Astrocyte (in vitro differentiated cells and primary cell): Measurements from ENCODE around the gene APP.

Experiments used
- EZH2 ChIP-seq: IDR thresholded peaks from 2 replicates; pipeline ENCODE4 v1.6.1; 2012; ENCODE audit warnings: mild to moderate bottlenecking, low read length, inconsistent platforms; ENCODE audit not compliant: insufficient read depth
- TF ChIP-seq, protein P1 (sequence below): IDR thresholded peaks from 2 replicates; pipeline ENCODE4 v1.5.1; 2011; ENCODE audit warnings: low read depth, mild to moderate bottlenecking, inconsistent platforms, low read length, moderate library complexity; ENCODE audit not compliant: insufficient read depth

DNA sequence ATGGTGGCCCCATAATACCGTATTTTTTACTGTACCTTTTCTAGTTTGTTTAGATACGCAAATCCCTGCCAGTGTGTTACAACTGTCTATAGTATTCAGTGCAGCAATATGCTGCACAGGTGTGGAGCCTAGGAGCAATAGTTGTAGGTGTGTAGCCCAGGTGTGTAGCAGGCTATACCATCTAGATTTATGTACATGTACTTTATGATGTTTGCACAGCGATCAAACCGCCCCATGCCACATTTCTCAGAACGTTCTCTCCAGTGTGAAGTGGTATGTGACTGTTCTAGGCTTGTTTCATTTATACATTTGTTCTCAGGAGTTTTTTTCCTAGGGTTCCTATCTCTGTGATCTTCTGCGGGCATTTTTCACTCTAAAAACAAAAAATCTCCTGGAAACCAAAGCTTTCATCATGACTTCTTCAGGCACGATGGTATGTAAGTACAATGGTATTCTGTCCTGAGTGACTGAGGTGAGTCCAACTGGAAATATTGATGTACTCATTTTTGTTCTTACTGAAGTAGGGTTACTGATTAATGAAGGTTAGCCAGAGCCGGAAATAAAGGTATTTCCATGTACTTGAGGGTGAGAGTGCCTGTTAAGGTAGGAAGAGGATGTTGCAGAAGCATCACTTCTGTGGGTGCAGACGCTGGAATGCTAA is 282.8 kb downstream of the APP start:
- TF ChIP-seq, protein P1, sequence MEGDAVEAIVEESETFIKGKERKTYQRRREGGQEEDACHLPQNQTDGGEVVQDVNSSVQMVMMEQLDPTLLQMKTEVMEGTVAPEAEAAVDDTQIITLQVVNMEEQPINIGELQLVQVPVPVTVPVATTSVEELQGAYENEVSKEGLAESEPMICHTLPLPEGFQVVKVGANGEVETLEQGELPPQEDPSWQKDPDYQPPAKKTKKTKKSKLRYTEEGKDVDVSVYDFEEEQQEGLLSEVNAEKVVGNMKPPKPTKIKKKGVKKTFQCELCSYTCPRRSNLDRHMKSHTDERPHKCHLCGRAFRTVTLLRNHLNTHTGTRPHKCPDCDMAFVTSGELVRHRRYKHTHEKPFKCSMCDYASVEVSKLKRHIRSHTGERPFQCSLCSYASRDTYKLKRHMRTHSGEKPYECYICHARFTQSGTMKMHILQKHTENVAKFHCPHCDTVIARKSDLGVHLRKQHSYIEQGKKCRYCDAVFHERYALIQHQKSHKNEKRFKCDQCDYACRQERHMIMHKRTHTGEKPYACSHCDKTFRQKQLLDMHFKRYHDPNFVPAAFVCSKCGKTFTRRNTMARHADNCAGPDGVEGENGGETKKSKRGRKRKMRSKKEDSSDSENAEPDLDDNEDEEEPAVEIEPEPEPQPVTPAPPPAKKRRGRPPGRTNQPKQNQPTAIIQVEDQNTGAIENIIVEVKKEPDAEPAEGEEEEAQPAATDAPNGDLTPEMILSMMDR: no peak
- no peak for TF ChIP-seq EZH2
